HS-5 (cell line): Measurements from ENCODE around the gene CSNK2A1.

Source experiments
- DNase-seq: peaks from one replicate; pipeline ENCODE4 v3.0.0-alpha.2; 2012; ENCODE audit warnings: low read depth

The CSNK2A1 gene

GRCh38 chr20:564192-564591 is 20.6 kb upstream of the CSNK2A1 start:
- no peak for DNase-seq

GRCh38 chr20:563187-563586 is 19.6 kb upstream of the CSNK2A1 start:
- DNase-seq, result no peak

GRCh38 chr20:562232-562897 is 18.8 kb upstream of the CSNK2A1 start:
- no peak for DNase-seq

- no peak for DNase-seq
Observed at GRCh38 chr20:561437-562231, 18.0 kb upstream of the CSNK2A1 start.

GRCh38 chr20:560680-561079 is 17.1 kb upstream of the CSNK2A1 start:
- DNase-seq, result no peak

- DNase-seq, result no peak
Observed at GRCh38 chr20:558117-558516, 14.5 kb upstream of the CSNK2A1 start.

GRCh38 chr20:556984-557383 is 13.4 kb upstream of the CSNK2A1 start:
- DNase-seq, result no peak

GRCh38 chr20:555976-556385 is 12.4 kb upstream of the CSNK2A1 start:
- DNase-seq, result no peak

GRCh38 chr20:550611-551010 is 7.0 kb upstream of the CSNK2A1 start:
- DNase-seq, result no peak

GRCh38 chr20:549722-550496 is 6.3 kb upstream of the CSNK2A1 start:
- DNase-seq, result no peak

GRCh38 chr20:548906-549305 is 5.3 kb upstream of the CSNK2A1 start:
- DNase-seq, result no peak

GRCh38 chr20:547394-547793 is 3.8 kb upstream of the CSNK2A1 start:
- DNase-seq, result no peak

- no peak for DNase-seq
Observed at GRCh38 chr20:546353-546752, 2.8 kb upstream of the CSNK2A1 start.

- no peak for DNase-seq
Observed at GRCh38 chr20:544153-544725, 649 bp upstream of the CSNK2A1 start.

- DNase-seq, result no peak
Observed at GRCh38 chr20:542777-543368, 717 bp downstream of the CSNK2A1 start.

- no peak for DNase-seq
Observed at GRCh38 chr20:540391-541201, 3.0 kb downstream of the CSNK2A1 start.

GRCh38 chr20:539848-540247 is 3.7 kb downstream of the CSNK2A1 start:
- DNase-seq, result no peak

GRCh38 chr20:539191-539590 is 4.4 kb downstream of the CSNK2A1 start:
- no peak for DNase-seq

- no peak for DNase-seq
Observed at GRCh38 chr20:537983-538382, 5.6 kb downstream of the CSNK2A1 start.

GRCh38 chr20:536426-537010 is 7.1 kb downstream of the CSNK2A1 start:
- DNase-seq, result no peak

GRCh38 chr20:535958-536357 is 7.6 kb downstream of the CSNK2A1 start:
- DNase-seq, result no peak
